WTC11 (cell line): ENCODE data around the gene TGFBRAP1. TPM values are rescaled to one million over a fixed set of nuclear protein-coding genes. Genes with fewer than 3 reads are reported as not detected.

Experiments
- ATAC-seq: fragments of 200-7000 bp; cut with Tn5 transposase; 2 replicates; pipeline ENCODE4 v1.10.0; 2021; ENCODE audit warnings: mild to moderate bottlenecking, moderate library complexity
- CTCF ChIA-PET: fragments of 300-600 bp; sonication (Branson Sonifier 250); formaldehyde crosslinking; loops from one replicate; lab custom pipeline; 2021; ENCODE audit warnings: antibody characterized with exemption; lab: Charles Lee
- POLR2A ChIA-PET: fragments of 350-600 bp; sonication (Branson Sonifier 250); formaldehyde crosslinking; loops from one replicate; lab custom pipeline; 2021; ENCODE audit warnings: antibody characterized with exemption; lab: Charles Lee
- DNase-seq: peaks from one replicate; pipeline ENCODE4 v3.0.0; 2021; ENCODE audit warnings: low spot score
- H3K27ac Mint-ChIP-seq: 2 replicates; pipeline ENCODE4 v1.8.0; 2021; ENCODE audit warnings: mixed read lengths
- H3K27me3 Mint-ChIP-seq: 2 replicates; pipeline ENCODE4 v1.8.0; 2021; ENCODE audit warnings: low read depth, mild to moderate bottlenecking, moderate library complexity, mixed read lengths
- H3K36me3 Mint-ChIP-seq: 2 replicates; pipeline ENCODE4 v1.8.0; 2021; ENCODE audit warnings: mixed read lengths
- H3K4me1 Mint-ChIP-seq: 2 replicates; pipeline ENCODE4 v1.8.0; 2022; ENCODE audit warnings: mixed read lengths
- H3K4me3 Mint-ChIP-seq: 2 replicates; pipeline ENCODE4 v1.8.0; 2021; ENCODE audit warnings: mild to moderate bottlenecking, moderate library complexity, mixed read lengths
- H3K9me3 Mint-ChIP-seq: 2 replicates; pipeline ENCODE4 v1.8.0; 2021; ENCODE audit warnings: mixed read lengths
- AR ChIP-seq: fragments of 250-450 bp; sonication (Bioruptor Pico); IDR thresholded peaks from 2 replicates; pipeline ENCODE4 v1.9.0; 2021; ENCODE audit warnings: mild to moderate bottlenecking
- ATF1 ChIP-seq: sonication (generic); formaldehyde crosslinking; IDR thresholded peaks from 2 replicates; pipeline ENCODE4 v1.8.1; 2023; ENCODE audit warnings: mild to moderate bottlenecking, moderate library complexity, missing genetic modification reagents
- ATF2 ChIP-seq: sonication (generic); formaldehyde crosslinking; IDR thresholded peaks from 2 replicates; pipeline ENCODE4 v1.8.1; 2022; ENCODE audit warnings: low read depth, missing genetic modification reagents, borderline replicate concordance
- CREM ChIP-seq: sonication (generic); formaldehyde crosslinking; IDR thresholded peaks from 2 replicates; pipeline ENCODE4 v1.8.1; 2022; ENCODE audit warnings: mild to moderate bottlenecking, missing genetic modification reagents, moderate library complexity
- ELF4 ChIP-seq: sonication (generic); formaldehyde crosslinking; IDR thresholded peaks from 2 replicates; pipeline ENCODE4 v1.8.1; 2022; ENCODE audit warnings: low read depth, mild to moderate bottlenecking, moderate library complexity, missing genetic modification reagents
- EMX1 ChIP-seq: fragments of 250-450 bp; sonication (Bioruptor Pico); IDR thresholded peaks from 2 replicates; pipeline ENCODE4 v1.8.0; 2021; ENCODE audit warnings: mild to moderate bottlenecking
- FOXJ3 ChIP-seq: sonication (generic); formaldehyde crosslinking; IDR thresholded peaks from 2 replicates; pipeline ENCODE4 v1.9.0; 2021; ENCODE audit warnings: missing genetic modification reagents, mild to moderate bottlenecking, borderline replicate concordance
- HMGXB4 ChIP-seq: sonication (generic); formaldehyde crosslinking; IDR thresholded peaks from 2 replicates; pipeline ENCODE4 v1.8.1; 2023; ENCODE audit warnings: mild to moderate bottlenecking, moderate library complexity, missing genetic modification reagents
- NFYB ChIP-seq: sonication (generic); formaldehyde crosslinking; conservative IDR thresholded peaks from 2 replicates; pipeline ENCODE4 v1.8.0; 2022; ENCODE audit warnings: low read depth, missing genetic modification reagents
- OVOL2 ChIP-seq: fragments of 250-450 bp; sonication (Bioruptor Pico); IDR thresholded peaks from 2 replicates; pipeline ENCODE4 v1.9.0; 2021; ENCODE audit warnings: mild to moderate bottlenecking, borderline replicate concordance
- PRRX2 ChIP-seq: fragments of 250-450 bp; sonication (Bioruptor Pico); IDR thresholded peaks from 2 replicates; pipeline ENCODE4 v1.8.0; 2021; ENCODE audit warnings: mild to moderate bottlenecking
- RORB ChIP-seq: fragments of 250-450 bp; sonication (Bioruptor Pico); IDR thresholded peaks from 2 replicates; pipeline ENCODE4 v1.9.0; 2021; ENCODE audit warnings: mild to moderate bottlenecking
- SP1 ChIP-seq: sonication (generic); formaldehyde crosslinking; conservative IDR thresholded peaks from 2 replicates; pipeline ENCODE4 v1.8.1; 2022; ENCODE audit warnings: missing genetic modification reagents
- TCF7 ChIP-seq: sonication (generic); formaldehyde crosslinking; IDR thresholded peaks from 2 replicates; pipeline ENCODE4 v1.8.0; 2022; ENCODE audit warnings: mild to moderate bottlenecking, low read depth, missing genetic modification reagents, moderate library complexity
- ZBTB21 ChIP-seq: sonication (generic); formaldehyde crosslinking; IDR thresholded peaks from 2 replicates; pipeline ENCODE4 v1.8.1; 2023; ENCODE audit warnings: mild to moderate bottlenecking, missing genetic modification reagents, borderline replicate concordance
- ZBTB43 ChIP-seq: sonication (generic); formaldehyde crosslinking; IDR thresholded peaks from 2 replicates; pipeline ENCODE4 v1.8.1; 2023; ENCODE audit warnings: mild to moderate bottlenecking, missing genetic modification reagents
- ZNF232 ChIP-seq: sonication (generic); formaldehyde crosslinking; IDR thresholded peaks from 2 replicates; pipeline ENCODE4 v1.8.0; 2022; ENCODE audit warnings: mild to moderate bottlenecking, missing genetic modification reagents
- total RNA-seq: library from RNA; stranded (reverse); gene quantifications from 3 replicates; pipeline ENCODE4 v1.2.3, GENCODE V29; 2021
- TF ChIP-seq, protein P1 (sequence below): sonication (generic); formaldehyde crosslinking; IDR thresholded peaks from 2 replicates; pipeline ENCODE4 v1.8.1; 2023; ENCODE audit warnings: mild to moderate bottlenecking, missing genetic modification reagents, moderate library complexity
- TF ChIP-seq, protein P2 (sequence below): fragments of 250-450 bp; sonication (Bioruptor Pico); IDR thresholded peaks from 2 replicates; pipeline ENCODE4 v1.9.0; 2021; ENCODE audit warnings: mild to moderate bottlenecking
- TF ChIP-seq, protein P3 (sequence below): sonication (generic); formaldehyde crosslinking; IDR thresholded peaks from 2 replicates; pipeline ENCODE4 v1.8.1; 2023; ENCODE audit warnings: mild to moderate bottlenecking, missing genetic modification reagents, borderline replicate concordance
- TF ChIP-seq, protein P4 (sequence below): sonication (generic); formaldehyde crosslinking; IDR thresholded peaks from 2 replicates; pipeline ENCODE4 v1.8.0; 2022; ENCODE audit warnings: mild to moderate bottlenecking, missing genetic modification reagents
- TF ChIP-seq, protein P5 (sequence below): sonication (generic); formaldehyde crosslinking; IDR thresholded peaks from 2 replicates; pipeline ENCODE4 v1.8.0; 2023; ENCODE audit warnings: missing genetic modification reagents

TGFBRAP1 gene
- total RNA-seq, 1 experiment from 2014 or later = 16.3 TPM

- ChIA-PET CTCF (interaction anchor here (0.6 to 7.7 kb wide), 4 partner anchors 17 to 124 kb away, joined by 4 to 200 read pairs (median 7); no protein-coding TSS in a partner anchor), POLR2A (no interaction called here)
- TF ChIP-seq, protein P1, sequence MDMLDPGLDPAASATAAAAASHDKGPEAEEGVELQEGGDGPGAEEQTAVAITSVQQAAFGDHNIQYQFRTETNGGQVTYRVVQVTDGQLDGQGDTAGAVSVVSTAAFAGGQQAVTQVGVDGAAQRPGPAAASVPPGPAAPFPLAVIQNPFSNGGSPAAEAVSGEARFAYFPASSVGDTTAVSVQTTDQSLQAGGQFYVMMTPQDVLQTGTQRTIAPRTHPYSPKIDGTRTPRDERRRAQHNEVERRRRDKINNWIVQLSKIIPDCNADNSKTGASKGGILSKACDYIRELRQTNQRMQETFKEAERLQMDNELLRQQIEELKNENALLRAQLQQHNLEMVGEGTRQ (CRISPR knock-in tag) = no peak
- TF ChIP-seq HMGXB4 (CRISPR knock-in tag) = no peak
- no peak for TF ChIP-seq ZNF232 (CRISPR knock-in tag)
- TF ChIP-seq CREM = no peak
- no peak for TF ChIP-seq AR (CRISPR knock-in tag)
- TF ChIP-seq SP1 = no peak
- no peak for TF ChIP-seq NFYB (CRISPR knock-in tag)
- TF ChIP-seq PRRX2 (CRISPR knock-in tag) = no peak
- TF ChIP-seq ELF4 (CRISPR knock-in tag) = no peak
- no peak for TF ChIP-seq EMX1
- no peak for TF ChIP-seq ZBTB21
- TF ChIP-seq, protein P2, sequence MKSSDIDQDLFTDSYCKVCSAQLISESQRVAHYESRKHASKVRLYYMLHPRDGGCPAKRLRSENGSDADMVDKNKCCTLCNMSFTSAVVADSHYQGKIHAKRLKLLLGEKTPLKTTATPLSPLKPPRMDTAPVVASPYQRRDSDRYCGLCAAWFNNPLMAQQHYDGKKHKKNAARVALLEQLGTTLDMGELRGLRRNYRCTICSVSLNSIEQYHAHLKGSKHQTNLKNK (CRISPR knock-in tag) = no peak
- TF ChIP-seq, protein P3, sequence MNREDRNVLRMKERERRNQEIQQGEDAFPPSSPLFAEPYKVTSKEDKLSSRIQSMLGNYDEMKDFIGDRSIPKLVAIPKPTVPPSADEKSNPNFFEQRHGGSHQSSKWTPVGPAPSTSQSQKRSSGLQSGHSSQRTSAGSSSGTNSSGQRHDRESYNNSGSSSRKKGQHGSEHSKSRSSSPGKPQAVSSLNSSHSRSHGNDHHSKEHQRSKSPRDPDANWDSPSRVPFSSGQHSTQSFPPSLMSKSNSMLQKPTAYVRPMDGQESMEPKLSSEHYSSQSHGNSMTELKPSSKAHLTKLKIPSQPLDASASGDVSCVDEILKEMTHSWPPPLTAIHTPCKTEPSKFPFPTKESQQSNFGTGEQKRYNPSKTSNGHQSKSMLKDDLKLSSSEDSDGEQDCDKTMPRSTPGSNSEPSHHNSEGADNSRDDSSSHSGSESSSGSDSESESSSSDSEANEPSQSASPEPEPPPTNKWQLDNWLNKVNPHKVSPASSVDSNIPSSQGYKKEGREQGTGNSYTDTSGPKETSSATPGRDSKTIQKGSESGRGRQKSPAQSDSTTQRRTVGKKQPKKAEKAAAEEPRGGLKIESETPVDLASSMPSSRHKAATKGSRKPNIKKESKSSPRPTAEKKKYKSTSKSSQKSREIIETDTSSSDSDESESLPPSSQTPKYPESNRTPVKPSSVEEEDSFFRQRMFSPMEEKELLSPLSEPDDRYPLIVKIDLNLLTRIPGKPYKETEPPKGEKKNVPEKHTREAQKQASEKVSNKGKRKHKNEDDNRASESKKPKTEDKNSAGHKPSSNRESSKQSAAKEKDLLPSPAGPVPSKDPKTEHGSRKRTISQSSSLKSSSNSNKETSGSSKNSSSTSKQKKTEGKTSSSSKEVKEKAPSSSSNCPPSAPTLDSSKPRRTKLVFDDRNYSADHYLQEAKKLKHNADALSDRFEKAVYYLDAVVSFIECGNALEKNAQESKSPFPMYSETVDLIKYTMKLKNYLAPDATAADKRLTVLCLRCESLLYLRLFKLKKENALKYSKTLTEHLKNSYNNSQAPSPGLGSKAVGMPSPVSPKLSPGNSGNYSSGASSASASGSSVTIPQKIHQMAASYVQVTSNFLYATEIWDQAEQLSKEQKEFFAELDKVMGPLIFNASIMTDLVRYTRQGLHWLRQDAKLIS (CRISPR knock-in tag) = no peak
- Mint-ChIP-seq H3K4me3 (no peak within 1 kb of the TSS), H3K36me3 (no peaks in the 10 kb centered on the region), H3K9me3 (no peaks in the 10 kb centered on the region), H3K27me3 (peaks cover 23% of the 10 kb centered on the region), H3K4me1 (peaks cover 14% of the 10 kb centered on the region), H3K27ac (no peak within 1 kb of the TSS)
- no peak for ATAC-seq
- no peak for DNase-seq
Observed at GRCh38 chr2:105241443-105241842, 88.1 kb downstream of the TGFBRAP1 start, which contains the start of gene GPR45. Gene GPR45 (plus strand): TSS chr2:105241743. CDS start chr2:105241859, 116 bp downstream.

DNA sequence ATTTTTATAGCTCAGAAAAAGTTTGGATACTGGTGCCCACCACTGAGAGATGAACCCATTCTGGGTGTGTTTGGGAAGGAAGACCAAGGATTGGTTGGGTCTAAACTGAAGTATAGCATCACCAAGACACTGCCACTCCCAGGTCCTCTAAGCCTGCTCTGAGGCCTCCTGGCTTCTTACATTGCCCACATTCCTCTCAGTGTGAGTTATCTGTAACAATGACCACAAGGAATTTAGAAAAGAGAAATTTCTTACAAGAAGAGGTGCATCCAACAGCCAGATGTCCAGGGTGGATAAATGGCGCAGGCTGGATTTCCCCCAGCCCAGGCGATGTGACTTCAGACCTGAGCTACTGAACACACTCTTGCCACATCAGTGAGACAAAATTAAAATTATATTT lies 89.6 kb downstream of the TGFBRAP1 start:
- ATAC-seq (no peak), DNase-seq (no peak)
- Mint-ChIP-seq H3K27ac (no peak overlapping the region), H3K9me3 (no peaks in the 10 kb centered on the region), H3K36me3 (no peaks in the 10 kb centered on the region), H3K4me3 (no peak overlapping the region), H3K4me1 (peaks cover 23% of the 10 kb centered on the region), H3K27me3 (peaks cover 29% of the 10 kb centered on the region)
- ChIA-PET CTCF (interaction anchor here (0.8 to 7.7 kb wide), 3 partner anchors 48 to 122 kb away, joined by 3 to 200 read pairs (median 8); no protein-coding TSS in a partner anchor), POLR2A (no interaction called here)
- TF ChIP-seq PRRX2 (CRISPR knock-in tag) (no peak), ATF2 (no peak), ZBTB43 (CRISPR knock-in tag) (no peak), ATF1 (CRISPR knock-in tag) (no peak), SP1 (no peak), OVOL2 (CRISPR knock-in tag) (no peak), TCF7 (no peak), RORB (CRISPR knock-in tag) (no peak), FOXJ3 (CRISPR knock-in tag) (no peak)
- TF ChIP-seq, protein P4, sequence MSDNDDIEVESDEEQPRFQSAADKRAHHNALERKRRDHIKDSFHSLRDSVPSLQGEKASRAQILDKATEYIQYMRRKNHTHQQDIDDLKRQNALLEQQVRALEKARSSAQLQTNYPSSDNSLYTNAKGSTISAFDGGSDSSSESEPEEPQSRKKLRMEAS (CRISPR knock-in tag) = no peak
- TF ChIP-seq, protein P5, sequence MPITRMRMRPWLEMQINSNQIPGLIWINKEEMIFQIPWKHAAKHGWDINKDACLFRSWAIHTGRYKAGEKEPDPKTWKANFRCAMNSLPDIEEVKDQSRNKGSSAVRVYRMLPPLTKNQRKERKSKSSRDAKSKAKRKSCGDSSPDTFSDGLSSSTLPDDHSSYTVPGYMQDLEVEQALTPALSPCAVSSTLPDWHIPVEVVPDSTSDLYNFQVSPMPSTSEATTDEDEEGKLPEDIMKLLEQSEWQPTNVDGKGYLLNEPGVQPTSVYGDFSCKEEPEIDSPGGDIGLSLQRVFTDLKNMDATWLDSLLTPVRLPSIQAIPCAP (CRISPR knock-in tag) = no peak
